K562 (cell line): Measurements from ENCODE around the gene ZZZ3. TPM values are rescaled to one million over a fixed set of nuclear protein-coding genes. Genes with fewer than 3 reads are reported as not detected.
A peak's percentile ranks its signal among the peaks of the same experiment; 100 is the strongest.

ENCODE experiments used
- CBX5 ChIP-seq: IDR thresholded peaks from 2 replicates; pipeline ENCODE4 v1.6.1; 2014; ENCODE audit warnings: low read depth, borderline replicate concordance
- CTBP1 ChIP-seq: fragments of 450-650 bp; IDR thresholded peaks from 2 replicates; pipeline ENCODE4 v1.6.1; 2016; ENCODE audit warnings: borderline replicate concordance
- EP400 ChIP-seq: fragments of 450-650 bp; IDR thresholded peaks from 2 replicates; pipeline ENCODE4 v1.6.1; 2017; ENCODE audit warnings: antibody characterized with exemption, mild to moderate bottlenecking, moderate library complexity
- ERF ChIP-seq: fragments of 450-650 bp; formaldehyde crosslinking; IDR thresholded peaks from 2 replicates; pipeline ENCODE4 v1.4.0; 2020; ENCODE audit warnings: mild to moderate bottlenecking, mixed read lengths
- HINFP ChIP-seq: fragments of 450-650 bp; conservative IDR thresholded peaks from 2 replicates; pipeline ENCODE4 v1.6.1; 2016; ENCODE audit warnings: missing genetic modification characterization, low read depth, mild to moderate bottlenecking, control low read depth, missing compliant biosample characterization
- KLF6 ChIP-seq: fragments of 250-450 bp; sonication (Bioruptor Pico); IDR thresholded peaks from 2 replicates; pipeline ENCODE4 v1.4.0; 2020; ENCODE audit warnings: mild to moderate bottlenecking, moderate library complexity, borderline replicate concordance
- MBD1 ChIP-seq: fragments of 250-450 bp; sonication (Bioruptor Pico); IDR thresholded peaks from 2 replicates; pipeline ENCODE4 v1.8.0; 2022; ENCODE audit warnings: inconsistent platforms
- MYBL2 ChIP-seq, 2 experiments: fragments of 450-650 bp in 1 of 2; sonication (generic) in 1 of 2; formaldehyde crosslinking in 1 of 2; IDR thresholded peaks; 2 replicates each; pipeline versions ENCODE4 v1.6.1 to v1.8.1; 2017 to 2022; ENCODE audit warnings: borderline replicate concordance in 1 of 2, inconsistent platforms in 1 of 2, low read depth in 1 of 2, mild to moderate bottlenecking in 1 of 2, missing genetic modification reagents in 1 of 2, moderate library complexity in 1 of 2
- POLR2B ChIP-seq: fragments of 450-650 bp; IDR thresholded peaks from 2 replicates; pipeline ENCODE4 v1.6.1; 2018; ENCODE audit warnings: low read depth; ENCODE audit not compliant: partially characterized antibody
- PRMT5 ChIP-seq: sonication (generic); formaldehyde crosslinking; IDR thresholded peaks from 2 replicates; pipeline ENCODE4 v1.5.0; 2020; ENCODE audit warnings: missing genetic modification reagents
- RAD51 ChIP-seq: fragments of 450-650 bp; IDR thresholded peaks from 2 replicates; pipeline ENCODE4 v1.7.1; 2016; ENCODE audit warnings: low read depth, mild to moderate bottlenecking, borderline replicate concordance
- RBM25 ChIP-seq: fragments of 200-400 bp; formaldehyde crosslinking; IDR thresholded peaks from 2 replicates; pipeline ENCODE4 v1.6.1; 2018; ENCODE audit warnings: low read length, low read depth, moderate library complexity; ENCODE audit not compliant: severe bottlenecking
- SAFB ChIP-seq: fragments of 200-400 bp; formaldehyde crosslinking; IDR thresholded peaks from 2 replicates; pipeline ENCODE4 v1.6.1; 2017; ENCODE audit warnings: low read depth, low read length, borderline replicate concordance
- STAT6 ChIP-seq: sonication (generic); formaldehyde crosslinking; IDR thresholded peaks from 2 replicates; pipeline ENCODE4 v1.8.1; 2023; ENCODE audit warnings: mild to moderate bottlenecking, missing genetic modification reagents
- TEAD1 ChIP-seq, 2 experiments: fragments of 450-650 bp in 1 of 2; sonication (generic) in 1 of 2; formaldehyde crosslinking; IDR thresholded peaks; 2 replicates each; pipeline versions ENCODE4 v1.4.0 to v1.8.0; 2020 to 2022; ENCODE audit warnings: mild to moderate bottlenecking in 2 of 2, missing genetic modification reagents in 1 of 2
- ZFP36 ChIP-seq: fragments of 150-350 bp; IDR thresholded peaks from 2 replicates; pipeline ENCODE4 v1.6.1; 2018; ENCODE audit warnings: low read length, low read depth; ENCODE audit not compliant: partially characterized antibody
- ZNF766 ChIP-seq: fragments of 200-800 bp; sonication (Bioruptor generic); conservative IDR thresholded peaks from 2 replicates; pipeline ENCODE4 v1.6.1; 2016; ENCODE audit warnings: missing genetic modification characterization, missing compliant biosample characterization
- polyA plus RNA-seq, 8 experiments: library from polyadenylated mRNA; depleted of rRNA in 4 of 8; stranded (reverse) in 5 of 8; unstranded in 3 of 8; fragments of >200 nt; fragmentation: Nextera tagmentation in 2 of 8; fragmentation: Illumina TruSeq in 1 of 8; extraction: Ambion mirVana in 2 of 8; extraction: Trizol in 1 of 8; gene quantifications; 2 replicates each; pipeline versions ENCODE4 v1.2.1 to v1.2.3, GENCODE V29; 2011 to 2014; ENCODE audit warnings: inconsistent platforms in 1 of 8, missing spikeins in 1 of 8
- total RNA-seq, 7 experiments: library from RNA; depleted of rRNA in 6 of 7; stranded (reverse); fragments of >200 nt in 6 of 7; fragmentation: Illumina TruSeq in 2 of 7; extraction: Trizol in 2 of 7; gene quantifications; 2 replicates each; pipeline versions ENCODE4 v1.2.1 to v1.2.3, GENCODE V29; 2011 to 2021; ENCODE audit warnings: low replicate concordance in 1 of 7

The ZZZ3 gene
- total and polyA plus RNA-seq, 9 of the 15 experiments (the other 6 are each of a cell fraction or from before 2014, with no cell fraction given): 13.9 to 64.0 (median 36.7) TPM

- no peak for TF ChIP-seq MBD1 (CRISPR knock-in tag)
- TF ChIP-seq EP400: peak; percentile 97
- TF ChIP-seq ZNF766 (CRISPR knock-in tag): peak; percentile 80; the same call in 1 of the 2 replicates
- no peak for TF ChIP-seq ZFP36
- no peak for TF ChIP-seq SAFB
- no peak for TF ChIP-seq HINFP (tag)
- TF ChIP-seq CTBP1: peak; percentile 38; the same call in 1 of the 2 replicates
- no peak for TF ChIP-seq PRMT5 (CRISPR knock-in tag)
- no peak for TF ChIP-seq KLF6
- no peak for TF ChIP-seq MYBL2 (IDR thresholded peaks at IDR 0.05; ENCODE audit: low read depth)
- no peak for TF ChIP-seq MYBL2 (CRISPR knock-in tag; IDR thresholded peaks at IDR 0.05; ENCODE audit: borderline replicate concordance)
- TF ChIP-seq POLR2B: peak; percentile 77
- peak; percentile 22 to 67; a peak in 2 of 4 replicates for TF ChIP-seq TEAD1 (CRISPR knock-in tag; IDR thresholded peaks at IDR 0.05)
- no peak for TF ChIP-seq ERF (CRISPR knock-in tag)
- no peak for TF ChIP-seq STAT6 (CRISPR knock-in tag)
- no peak for TF ChIP-seq CBX5
- TF ChIP-seq RBM25: peak; percentile 86
- peak; percentile 97 for TF ChIP-seq RAD51
Measured at GRCh38 chr1:77682460-77683159, at the start of gene ZZZ3 (continued).
